NCI-H1417 treated with DMSO at 0.1 percent for 48 hours (cell line): ENCODE data around the gene GNB1.

Experiments used
- DNase-seq: peaks from one replicate; lab custom pipeline; 2025; lab: John Stamatoyannopoulos, UW

Gene GNB1

DNA sequence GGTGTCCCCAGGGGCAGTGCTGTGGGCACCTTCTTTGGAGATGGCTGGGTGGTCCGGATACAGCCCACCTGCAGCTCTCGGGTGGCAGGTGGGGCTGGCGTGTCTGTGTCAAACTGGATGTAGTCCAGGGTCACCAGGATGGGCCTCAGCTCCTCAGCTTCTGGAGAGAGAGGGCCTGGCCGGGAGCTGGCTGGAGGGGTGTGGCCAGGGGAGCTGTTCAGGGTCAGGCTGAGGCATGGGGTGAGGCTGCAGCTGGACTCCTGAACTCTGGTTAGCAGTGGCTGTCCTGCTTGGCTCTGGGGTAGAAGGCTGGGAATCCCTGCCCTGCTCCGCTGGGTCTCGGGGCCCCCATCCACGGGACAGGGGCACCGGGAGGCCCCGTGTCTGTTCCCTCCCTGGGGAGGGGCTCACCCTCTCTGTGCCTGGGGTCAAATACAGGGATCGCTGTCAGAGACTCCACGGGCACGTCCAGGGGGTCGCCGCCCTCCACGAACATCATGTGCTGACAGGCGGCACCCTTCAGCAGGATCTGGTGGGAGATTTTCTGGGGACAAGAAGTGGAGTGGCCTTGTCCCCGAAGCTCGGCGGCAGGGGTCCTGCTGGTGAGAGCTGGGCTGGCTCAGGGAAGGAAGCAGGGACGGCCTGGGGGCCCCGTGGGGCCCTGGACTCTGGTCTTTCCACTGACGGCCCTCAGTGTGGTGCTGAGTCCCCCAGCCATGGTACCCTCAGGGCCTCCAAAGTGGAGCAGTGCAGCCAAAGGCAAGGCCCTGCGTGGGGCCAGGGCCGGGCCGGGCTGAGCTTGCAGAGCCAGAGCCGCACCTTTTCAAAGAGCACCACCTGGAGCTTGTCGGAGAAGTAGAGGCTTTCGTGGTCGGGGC lies 32.3 kb upstream of the GNB1 start:
- DNase-seq = no peak

DNA sequence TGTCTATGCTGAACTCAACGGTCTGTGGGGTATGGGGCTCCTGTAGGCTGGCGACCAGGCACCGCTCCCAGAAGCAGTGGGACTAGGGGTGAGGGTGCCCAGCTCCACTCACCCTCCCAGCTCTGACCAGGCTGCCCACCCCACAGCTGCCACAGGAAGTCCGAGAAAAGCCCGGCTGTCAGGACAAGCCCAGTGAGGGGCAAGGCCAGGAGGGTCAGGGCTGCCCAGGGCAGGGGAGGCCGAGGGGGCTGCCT lies 31.7 kb upstream of the GNB1 start:
- no peak for DNase-seq

DNA sequence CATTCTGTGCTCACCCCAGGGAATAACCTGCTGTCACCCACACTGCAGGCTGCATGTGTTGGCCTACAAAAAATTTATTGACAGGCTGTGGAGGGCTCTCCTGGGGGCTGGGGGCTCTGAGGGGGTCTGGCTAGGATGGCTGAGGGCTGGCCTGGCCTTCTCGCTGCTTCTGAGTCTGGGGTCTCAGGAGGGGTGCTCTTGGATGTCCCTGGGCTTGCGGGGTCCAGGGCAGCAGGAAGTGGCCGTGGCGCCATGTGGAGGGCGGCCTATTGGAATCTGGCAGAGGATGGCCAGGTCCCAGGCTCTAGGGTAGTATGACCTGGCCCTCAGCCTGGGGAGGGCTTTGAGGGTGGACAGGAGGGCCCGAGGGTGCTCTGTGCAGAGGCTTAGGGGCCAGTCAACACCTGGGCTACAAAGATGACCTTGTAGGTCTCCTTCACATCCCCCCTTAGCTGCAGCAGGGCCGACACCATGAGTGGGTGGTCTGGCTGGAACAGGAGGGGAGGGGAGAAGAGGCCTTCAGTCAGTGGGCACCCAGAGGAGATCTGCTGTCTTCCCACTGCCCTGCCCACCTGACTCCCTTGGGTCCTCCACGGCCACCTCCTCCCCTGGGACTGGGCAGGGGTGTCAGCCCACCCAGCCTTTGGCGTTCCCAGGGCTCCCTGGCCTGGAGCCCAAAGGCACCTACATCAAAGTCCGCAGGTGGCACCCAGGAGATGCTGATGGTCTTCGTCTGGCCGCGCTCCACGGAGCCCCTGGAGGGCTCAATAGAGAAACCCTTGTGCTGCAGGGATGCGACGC lies 31.2 kb upstream of the GNB1 start:
- DNase-seq = no peak

DNA sequence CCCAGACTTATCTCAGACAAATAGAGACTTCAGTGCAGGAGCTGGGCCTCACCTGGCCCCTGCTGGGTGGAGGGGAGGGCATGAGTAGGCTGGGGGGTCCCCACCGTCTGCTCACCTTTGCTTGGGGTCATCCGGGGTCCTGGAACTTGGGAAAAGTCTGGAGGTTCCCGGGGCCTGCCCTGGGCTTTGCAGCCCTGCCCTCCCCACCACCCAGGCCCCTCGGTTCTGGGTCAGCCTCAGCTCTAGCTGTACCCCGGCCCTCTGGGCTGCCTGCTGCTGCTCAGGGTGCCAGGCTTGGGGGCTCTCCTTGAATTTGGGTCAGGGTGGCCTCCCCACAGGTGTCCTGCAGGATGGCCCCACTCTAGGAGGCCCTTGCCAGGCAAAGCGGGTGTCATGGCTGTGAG lies 30.6 kb upstream of the GNB1 start:
- DNase-seq = no peak

DNA sequence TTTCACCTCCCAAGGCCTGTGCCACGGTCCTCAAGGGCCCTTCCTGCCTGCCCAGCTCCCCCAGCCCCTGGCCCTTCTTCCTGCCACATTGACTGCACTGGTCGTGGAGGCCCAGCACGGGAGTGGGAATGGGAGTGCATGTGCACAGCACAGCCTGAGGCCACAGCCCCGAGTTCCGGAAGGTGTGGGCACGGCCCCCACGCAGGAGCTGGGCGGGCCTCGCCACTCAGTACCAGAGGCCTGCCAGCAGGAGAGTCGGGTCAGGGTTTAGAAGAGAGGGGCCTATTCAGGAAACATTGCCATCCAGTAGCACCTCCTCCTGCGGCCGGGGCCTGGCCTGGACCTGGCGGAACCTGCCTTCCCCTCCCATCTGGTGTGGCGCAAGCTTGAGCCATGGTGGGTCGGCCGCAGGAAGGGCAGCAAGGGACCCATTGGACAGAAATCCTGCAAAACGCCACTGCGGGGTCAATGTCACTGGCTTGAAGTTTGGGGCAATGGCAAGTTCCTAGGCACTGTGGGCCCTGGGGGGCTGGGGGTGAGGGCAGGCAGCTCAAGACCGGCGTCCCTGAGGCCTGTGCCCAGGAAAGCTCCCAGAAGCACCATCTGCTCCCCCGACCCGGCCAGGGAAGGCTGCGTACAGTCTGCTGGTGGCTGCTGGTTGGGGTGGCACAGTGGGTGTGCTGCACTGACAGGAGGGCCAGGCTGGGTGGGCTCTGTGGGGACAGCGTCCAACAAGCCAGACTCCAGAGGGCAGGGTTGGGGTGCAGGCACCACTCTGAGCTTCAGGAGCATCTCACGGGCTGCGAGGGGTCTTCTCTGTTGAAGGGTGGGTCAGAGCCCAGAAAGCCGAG lies 29.9 kb upstream of the GNB1 start:
- DNase-seq = no peak

DNA sequence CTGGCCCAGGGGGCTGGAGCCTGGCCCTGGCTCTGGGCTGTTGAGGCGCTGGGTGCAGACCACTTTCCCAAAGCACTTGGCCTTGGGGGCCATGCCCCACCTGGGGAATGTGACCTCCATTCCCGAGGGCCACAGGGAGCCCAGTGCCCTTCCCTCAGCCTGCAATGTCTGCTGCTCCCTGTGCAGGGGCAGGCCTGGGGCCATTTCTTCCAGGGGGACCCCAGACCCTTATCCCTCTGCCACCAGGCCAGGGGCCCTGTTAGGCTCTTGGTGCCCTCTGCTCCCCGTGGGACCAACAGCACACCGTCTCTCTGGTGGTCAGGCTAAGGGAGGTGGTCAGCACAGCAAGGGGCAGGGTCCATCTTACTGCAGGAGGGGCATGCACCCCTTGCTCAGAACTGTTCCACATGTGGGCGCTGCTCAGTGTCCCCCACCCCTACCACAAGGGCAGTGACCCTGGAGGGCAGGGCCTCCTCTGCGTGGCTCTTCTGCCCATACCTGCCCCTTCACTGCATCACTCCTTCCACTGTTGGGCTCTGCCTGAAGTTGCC lies 29.2 kb upstream of the GNB1 start:
- DNase-seq = no peak

DNA sequence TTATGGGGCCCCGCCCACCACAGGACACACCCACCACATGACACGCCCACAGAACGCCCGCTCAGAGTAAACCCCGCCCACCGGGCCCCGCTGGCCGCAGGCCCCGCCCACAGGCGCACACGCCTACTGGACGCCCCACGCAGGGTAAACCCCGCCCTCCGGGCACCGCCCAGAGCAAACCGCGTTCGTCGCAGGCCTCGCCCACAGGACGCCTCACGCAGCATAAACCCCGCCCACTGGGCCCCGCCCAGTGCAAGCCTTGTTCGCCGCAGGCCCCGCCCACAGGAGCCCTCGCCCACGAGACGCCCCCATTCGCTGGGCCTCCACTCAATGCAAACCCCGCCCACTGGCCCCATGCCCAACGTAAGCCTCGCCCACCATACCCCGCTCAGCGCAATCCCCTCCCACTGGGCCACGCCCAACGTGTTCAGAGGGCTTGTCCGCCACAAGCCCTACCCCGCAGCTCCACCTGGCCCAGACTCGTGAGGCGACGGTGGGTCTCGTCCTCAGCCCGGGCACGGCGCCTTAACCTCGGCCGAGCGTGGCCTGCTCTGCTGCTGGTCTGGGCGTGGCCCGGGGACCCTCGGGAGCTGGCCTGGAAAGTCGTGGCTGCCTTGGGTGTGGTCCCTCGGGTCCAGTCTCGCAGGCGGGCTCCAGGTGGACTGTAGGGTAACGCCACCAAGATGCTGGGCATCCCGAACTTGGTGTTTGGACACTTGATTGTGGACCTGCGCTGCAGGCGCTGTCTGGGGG lies 28.6 kb upstream of the GNB1 start:
- peak; percentile 70 for DNase-seq

DNA sequence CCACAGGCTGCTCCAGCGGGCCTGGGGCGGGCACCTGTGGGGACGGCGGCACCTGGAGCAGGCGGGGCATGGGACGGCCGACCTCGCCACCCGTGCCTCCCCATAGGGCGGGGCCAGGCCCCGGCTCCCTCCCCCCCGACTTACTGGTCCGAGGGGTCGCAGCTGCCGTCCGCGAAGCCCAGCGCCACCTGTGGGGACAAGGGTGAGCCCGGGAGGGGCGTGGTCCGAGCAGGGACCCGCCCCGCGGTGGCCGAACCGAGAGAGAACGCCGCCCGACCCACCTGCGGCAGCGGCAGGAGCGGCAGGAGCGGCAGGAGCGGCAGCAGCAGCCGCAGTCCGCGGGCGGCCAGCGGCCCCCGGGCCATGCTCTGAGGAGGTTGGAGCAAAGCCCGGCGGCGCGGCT lies 28.0 kb upstream of the GNB1 start, which contains the start of gene TMEM52:
Gene TMEM52 (minus strand): TSS at position 379 of the 403 bp plus-strand sequence. CDS start 14 bp downstream, at position 365.
- DNase-seq = no peak

DNA sequence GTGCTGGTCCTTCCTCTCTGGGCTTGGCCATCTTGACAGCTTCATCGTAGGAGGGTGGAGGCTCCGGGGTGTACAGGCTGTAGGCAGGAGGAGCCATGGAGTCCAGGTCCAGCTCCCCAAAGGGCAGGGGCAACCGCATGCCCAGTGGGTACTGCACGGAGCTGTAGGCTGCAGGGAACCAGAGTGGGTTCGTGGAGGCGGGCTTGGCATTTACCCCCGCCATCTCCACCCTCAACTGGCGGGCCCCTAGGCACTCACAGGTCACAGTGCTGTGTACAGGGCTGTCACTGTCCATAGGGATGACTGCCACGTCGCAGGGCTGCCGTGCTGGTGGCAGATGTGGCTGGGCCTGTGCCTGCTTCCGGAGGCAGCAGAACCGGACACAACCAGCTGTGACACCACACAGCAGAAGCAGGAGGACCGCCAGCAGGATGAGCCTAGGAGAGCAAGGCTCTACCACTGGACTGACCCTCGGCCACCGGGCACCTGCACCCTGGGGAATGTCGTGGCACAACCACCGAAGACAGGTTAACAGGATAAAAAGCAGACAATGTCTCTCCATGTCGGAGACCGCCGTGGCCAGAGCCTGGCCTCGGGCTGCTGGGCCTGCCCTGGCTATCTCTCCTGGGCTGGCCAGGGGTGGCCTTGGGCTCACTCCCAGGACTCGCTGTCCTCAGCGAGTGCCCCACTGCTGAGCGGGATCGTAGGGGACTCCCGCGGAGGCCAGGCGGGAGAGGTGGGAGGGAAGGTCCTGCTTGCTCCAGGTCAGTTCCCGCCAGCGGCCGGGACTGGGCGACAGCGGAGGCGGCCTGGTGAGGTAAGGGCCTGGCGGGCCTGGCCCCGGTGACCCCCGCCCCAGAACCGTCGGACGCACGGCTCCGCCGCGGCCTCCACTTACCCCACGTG lies 27.4 kb upstream of the GNB1 start:
- DNase-seq = no peak

DNA sequence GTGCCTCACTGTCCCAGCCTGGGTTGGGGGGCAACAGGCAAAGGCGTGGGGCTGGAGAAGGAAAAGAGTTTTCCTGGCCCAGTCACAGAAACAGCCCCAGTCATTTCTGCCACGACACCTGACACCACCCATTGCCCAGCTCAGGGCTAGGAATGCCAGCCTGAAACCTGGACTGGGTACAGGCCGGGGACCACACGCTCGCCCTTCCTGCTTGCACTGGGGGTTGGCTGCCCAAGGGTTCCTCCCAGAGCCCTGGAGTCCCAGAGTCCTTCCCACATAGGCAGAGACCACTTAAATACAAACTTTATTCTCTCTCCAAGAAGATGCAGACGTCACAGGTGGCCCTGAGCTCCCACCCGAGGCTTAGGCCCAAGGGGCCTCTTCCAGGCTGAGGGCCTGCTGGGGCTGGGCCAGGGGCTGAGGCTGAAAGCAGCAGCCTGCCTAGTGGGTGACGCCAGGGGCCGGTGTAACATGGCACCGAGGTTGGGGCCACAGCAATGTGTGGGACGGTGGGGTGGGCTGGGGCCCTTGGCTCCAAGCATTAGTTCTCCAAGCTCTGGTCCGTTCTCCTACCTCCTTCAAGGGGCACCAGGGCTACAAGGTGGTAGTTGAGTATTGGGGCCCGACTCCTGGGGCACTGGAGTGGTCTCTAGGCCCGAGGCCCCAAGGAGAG lies 26.6 kb upstream of the GNB1 start:
- no peak for DNase-seq

DNA sequence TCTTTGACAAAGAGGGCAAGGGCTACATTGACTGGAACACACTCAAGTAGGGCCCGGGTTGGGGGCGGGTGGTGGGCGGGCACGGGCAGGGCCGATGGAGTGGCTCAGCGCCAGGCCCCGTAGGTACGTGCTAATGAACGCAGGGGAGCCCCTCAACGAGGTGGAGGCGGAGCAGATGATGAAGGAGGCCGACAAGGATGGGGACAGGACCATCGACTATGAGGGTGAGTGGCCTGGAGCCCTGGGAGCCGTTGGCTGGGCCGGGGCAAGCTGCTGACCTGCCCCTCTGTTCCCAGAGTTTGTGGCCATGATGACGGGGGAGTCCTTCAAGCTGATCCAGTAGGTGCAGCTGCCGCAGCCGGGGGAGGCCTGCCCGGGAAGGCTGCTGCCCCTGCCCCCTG lies 26.0 kb upstream of the GNB1 start:
- no peak for DNase-seq

DNA sequence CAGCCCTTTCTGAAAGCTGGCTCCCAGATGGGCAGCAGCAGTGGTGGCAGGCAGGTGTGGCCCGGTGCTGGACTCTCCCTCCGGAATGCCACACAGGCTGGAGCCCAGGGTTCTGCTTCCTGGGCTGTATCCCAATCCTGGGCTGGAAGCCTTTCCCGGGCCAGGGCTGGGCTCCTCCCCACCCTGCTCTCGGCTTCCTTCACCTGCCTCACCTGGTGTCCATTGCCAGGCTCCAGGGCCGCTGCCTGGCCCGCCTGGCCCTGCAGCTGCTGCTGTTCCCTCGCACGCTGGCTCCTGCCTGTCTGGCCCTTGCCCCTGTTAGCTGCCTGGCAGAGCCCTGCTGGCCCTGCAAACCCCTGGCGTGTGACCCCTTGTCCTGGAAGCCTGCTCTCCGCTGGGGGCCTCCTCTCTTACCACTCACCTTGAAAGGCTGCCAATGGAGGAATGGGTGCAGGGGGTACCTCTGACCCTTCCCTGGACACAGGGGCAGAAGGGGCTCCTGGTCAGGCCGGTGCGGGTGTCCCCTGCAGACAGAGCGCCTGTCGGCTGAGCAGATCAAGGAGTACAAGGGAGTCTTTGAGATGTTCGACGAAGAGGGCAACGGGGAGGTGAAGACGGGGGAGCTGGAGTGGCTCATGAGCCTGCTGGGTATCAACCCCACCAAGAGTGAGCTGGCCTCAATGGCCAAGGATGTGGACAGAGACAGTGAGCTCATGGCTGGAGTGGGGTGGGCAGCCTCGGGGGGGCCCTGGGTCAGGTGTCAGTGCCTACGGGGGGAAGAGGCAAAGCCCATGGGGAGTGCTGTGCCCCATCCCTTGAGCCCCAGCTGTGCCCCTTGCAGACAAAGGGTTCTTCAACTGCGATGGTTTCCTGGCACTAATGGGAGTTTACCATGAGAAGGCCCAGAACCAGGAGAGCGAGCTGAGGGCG lies 25.3 kb upstream of the GNB1 start:
- DNase-seq = no peak

DNA sequence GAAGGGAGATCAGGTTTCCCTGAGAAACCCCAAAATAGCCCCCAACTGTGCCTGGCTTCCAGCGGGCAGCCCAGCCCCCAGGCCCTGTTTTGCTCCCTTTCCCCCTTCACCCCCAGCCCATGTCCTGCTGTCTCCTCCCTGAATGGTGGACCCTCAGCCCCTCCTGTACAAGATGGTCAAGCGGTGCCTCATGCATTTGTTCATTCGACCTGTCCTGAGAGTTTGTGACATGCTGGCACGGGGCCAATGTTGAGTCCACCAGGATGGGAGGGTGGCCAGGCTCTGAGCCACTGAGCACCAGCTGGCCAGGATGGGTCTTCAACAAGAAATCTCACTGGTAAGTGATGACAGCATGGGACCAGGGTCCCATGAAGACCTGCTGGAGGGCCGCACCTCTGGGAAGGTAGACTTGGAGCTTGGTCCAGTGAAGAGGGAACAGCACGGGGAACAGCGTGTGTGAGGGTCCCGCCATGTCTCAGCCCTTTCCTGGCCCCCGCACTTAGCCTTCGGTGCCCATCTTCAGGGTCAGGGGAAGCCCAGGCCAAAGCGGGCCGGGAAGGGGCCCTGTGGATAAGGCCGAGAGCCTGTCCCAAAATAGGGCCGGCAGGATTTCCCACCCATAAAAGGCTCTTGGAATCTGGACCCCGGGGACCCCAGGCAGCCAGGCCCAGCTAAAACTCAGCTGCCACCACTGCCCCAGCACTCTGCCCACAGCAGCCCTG lies 24.2 kb upstream of the GNB1 start, which contains the start of gene CALML6:
Gene CALML6 (plus strand): TSS at position 290 of the 722 bp plus-strand sequence. CDS start 21 bp downstream, at position 311.
- DNase-seq = no peak

DNA sequence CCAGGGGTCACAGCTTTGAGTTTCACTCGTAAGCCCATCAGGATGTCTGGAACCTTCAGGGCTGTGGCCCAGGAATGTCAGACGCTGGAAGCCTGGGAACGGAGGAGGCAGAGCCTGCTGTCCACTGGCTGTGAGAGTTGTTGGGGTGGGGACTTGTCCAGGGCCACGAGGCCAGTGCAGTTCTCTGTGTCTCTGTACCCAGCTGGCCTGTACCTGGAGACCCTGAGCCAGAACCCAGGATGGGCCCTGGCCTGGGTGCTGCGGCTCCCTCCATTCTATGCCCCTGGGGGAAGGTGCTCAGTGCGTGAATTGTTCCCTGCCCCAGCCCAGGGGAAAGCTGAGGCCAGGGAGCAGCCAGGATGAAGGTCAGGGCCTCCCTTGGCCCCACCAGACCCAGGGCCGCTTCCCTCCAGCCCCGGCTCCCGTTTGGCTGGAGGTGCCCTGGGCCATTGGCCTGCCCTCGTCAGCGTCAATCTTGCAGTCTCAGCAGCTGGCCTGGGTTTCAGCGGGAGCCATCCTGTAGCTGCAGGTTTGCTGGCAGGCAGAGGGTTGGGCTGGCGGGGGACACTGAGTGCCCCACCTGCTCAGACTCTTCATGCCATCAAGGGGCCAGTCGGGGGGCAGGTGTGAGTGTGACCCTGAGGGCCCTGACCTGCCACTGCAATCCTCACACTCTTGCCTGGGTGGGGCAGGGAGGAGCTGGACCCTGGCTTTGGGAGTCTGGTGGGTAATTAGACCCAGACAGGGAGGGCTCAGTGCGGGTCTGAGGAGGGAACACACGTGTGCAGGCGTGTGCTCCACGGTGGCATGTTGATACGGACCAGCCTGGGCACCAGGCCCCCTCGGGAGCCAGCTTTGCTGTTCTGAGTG lies 23.4 kb upstream of the GNB1 start:
- no peak for DNase-seq

DNA sequence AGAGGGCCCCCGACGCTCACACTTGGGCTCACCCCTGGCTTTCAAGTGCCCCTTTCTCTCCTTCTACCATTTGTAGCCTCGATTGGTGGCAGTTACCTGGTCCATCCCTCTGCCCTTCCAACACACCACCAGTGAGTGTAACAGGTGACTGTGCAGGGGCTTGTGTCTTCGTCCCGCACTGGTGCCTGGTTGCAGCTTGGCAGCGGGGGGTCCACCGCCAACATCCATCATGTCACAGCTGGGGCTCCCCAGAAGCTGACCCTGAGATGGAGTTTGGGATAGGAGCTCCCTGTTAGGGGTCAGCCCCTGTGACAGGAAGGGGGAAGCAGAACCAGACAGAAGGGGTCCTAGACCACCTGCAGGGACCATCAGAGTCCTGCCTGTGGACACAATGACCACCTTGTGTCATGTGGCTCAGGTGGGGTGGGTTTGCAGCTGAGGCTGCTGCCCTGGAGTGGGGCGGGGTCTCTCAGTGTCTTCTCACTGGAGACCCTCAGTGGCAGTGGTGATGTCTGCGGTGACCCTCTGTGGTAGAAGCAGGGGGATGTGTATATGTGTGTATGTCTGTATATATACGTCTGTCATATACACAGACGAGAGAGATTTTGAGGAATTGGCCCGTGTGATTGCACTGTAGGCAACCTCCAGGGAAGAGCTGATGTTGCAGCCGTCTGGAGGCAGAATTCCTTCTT lies 20.6 kb upstream of the GNB1 start:
- no peak for DNase-seq

DNA sequence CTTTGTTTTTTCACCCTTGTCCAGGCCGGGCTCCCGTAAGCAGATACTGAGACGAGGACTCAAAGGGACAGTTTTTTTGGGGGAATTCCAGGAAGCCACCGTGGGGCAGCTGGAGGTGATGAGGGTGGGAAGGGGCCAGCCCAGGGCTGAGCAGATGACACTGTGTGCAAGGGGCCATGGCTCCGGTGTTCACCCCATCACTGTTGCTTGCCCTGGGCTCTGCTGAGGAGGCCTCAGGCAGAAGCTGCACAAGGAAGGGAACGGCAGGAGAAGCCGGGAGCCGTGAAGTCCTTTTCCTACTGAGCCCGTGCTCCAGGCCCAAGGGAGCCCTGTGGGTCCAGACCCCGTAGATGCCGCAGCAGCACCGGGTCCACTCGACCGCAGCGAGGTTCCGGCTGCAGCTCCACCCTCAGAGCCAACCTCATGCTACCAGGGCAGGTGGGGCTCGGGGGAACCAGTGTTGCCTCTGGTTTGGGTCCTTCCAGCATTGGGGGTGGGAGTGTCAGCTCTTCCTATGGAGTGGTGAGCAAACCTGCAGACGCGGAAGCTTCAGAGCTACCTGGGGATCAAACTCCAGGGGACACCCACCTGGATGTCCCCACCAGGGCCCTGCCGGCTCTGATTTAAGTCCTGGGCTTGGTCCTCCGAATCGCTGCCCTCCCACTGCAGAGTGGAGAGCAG lies 19.9 kb upstream of the GNB1 start:
- DNase-seq = no peak
